HG02884 (cell line): ENCODE results near the gene CFAP65.

Experiments used
- ATAC-seq: cut with Tn5 transposase; IDR thresholded peaks from one replicate; pipeline ENCODE4 v1.9.1; 2021; ENCODE audit warnings: mild to moderate bottlenecking, moderate library complexity; ENCODE audit not compliant: unreplicated experiment

CFAP65 gene

DNA sequence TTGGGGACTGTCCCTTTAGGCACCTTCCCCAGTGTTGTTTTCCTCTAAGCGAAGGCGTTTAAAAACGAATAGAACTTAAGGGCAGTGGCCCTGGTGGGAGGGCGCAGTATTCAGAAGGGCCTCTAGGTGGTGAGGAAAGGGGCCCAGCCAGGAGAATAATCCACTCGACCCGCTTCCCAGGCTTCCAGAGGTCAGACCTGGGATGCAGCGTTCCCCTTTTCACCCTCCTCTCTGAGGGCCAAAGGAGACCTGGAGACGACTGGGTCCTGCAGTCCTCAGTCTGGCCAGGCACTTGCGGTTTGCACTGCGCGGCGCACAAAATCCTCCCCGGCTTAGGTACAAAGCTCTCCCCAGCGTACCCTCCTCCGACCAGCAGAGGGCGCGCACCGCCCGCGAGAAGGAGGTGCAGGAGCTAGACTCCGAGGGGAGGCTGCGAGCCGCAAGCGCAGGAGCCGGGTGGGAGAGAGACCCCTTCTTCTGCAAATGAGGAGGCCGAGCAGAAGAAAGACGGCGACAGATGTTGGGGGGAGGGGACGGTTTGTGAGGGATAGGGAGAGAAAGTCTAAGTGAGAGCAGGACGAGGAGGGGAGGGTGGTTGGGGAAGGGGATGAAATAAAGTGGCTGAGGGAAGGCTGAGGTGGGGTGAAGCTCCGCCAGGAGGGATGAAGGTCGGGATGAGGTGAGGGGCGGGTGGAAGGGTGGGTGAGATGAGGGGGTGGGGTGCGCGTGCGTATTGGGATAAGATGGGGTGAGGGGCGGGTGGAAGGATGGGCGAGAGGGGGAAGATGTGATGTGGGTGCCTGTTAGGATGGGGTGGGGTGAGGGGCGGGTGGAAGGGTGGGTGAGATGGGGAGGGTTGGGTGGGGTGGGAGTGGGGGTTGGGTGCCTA lies 61.2 kb downstream of the CFAP65 start:
- peak; percentile 91 for ATAC-seq

DNA sequence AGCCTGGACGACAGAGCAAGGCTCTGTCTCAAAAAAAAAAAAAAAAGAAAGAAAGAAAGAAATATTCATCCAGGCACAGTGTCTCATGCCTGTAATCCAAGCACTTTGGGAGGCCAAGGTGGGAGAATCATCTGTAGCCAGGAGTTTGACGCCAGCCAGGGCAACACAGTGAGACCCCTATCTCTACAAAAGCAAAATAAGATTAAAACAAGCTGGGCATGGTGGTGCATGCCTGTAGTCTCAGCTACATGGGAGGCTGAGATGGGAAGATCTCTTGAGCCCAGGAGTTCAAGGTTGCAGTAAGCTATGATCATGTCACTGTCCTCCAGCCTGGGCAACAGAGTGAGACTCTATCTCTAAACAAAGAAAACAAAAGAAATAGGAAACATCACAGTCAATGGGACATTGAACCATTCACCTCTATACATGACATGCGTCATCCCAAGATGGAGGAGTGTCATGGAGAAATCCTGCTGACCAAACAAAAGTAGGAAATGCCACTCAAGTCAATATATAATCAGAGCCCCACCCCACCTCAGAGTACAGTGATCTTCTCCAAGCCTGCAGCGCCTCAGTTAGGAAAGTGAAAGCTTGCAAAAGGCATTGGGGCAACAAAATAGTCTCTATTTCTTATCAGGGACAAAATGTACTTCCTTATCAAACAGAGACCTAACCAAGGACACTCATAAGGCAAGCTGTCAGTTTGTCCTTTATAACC lies 66.1 kb downstream of the CFAP65 start:
- ATAC-seq = no peak

DNA sequence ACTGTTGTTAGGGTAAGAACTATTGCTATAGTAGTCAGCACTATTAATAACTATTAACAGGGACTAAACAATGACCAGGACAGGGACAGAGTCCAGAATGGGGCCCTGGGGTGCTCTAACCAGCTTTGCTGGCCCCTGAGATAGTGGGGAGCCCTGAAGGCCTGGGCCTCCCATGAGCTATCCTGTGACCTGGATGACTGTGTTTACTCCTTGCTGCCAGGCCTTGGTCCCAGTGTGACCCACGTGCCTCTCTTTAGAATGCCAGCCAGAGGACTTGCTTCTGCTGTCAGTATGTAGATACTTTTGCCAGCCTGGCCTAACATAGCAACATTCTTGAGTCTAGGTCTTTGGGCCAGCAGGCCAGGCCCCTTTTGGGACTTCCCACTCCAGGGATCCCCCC lies 70.4 kb downstream of the CFAP65 start:
- ATAC-seq = no peak

DNA sequence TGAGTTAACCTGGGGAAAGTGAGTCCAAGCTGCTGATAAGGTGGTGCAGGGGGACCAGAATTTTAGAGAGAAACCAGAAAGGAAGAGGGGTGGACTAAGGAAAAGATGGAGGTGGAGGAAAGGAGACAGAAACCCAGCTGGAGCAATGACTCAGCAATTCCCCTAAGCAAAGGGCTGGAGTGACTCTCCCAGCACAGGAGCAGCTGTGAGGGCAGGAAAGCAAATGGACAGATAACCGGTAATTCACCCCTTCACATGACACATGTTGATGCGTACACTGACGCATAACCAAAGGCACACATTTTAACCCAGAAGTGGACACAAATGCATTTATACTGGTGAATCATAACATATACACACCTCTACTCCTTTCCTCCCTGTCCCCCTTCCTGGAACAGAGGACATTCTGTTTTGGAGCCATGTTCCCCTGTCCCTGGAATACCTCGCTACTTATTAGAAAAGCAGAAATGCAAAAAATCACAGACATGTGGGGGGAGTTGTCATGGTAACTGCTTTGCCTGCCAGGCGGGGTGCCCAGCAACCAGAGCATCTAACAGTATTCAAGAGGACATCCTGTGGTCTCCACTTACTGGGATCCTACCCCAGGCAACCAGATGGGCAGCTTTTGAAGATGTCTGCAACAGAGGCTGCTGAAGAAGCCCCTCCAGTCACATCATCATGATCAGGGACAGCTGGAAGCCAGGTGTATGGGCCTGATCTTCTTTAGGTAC lies 77.1 kb downstream of the CFAP65 start:
- no peak for ATAC-seq

DNA sequence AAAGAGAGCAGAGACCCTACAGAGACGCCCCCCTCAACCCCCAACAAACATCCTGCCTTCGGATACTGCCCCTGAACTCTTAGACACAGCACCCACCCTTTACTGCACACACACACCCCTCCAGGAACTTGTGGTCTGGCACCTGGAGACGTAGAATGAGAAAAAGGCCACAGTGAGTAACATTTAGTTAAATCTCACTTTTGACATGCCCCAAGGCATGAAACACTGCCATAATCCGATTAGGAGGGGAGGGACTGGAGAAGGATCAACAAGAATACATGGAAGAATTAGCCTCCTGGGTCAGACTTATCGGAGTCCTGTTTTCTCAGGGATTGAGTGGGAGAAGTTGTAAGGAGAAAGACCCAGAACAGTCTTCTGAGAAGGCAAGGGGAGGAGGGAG lies 77.7 kb downstream of the CFAP65 start:
- ATAC-seq = no peak

DNA sequence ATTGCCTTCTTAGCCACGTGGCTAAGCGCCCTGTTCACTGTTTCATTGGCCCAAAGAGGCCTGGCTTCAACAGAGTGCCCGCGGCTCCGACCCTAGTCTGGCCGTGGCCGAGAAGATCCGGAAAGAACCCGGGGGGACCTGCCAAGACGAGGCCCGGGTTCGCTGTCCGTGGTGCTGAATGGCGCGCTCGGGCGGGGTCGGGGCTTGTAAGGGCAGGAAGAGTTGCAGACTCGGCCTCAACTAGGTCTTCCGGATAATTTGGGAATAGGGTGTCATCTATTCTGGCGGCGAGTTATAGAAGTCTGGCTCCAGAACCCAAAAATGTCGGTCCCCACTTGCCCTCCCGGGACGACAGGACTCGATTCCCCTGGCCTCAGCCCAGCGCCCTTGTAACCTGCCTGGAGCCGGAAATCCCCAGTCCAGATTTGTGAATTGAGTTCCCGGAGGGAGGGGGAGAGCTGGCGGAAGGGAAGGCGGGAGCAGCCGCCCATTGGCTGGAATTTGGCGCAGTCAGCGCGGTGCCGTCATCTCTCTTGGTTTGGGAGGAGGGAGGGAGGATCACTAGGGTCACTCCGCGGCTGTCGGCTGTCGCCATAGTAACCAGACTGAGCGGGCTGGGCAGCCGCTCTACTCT lies 78.3 kb downstream of the CFAP65 start:
- no peak for ATAC-seq

DNA sequence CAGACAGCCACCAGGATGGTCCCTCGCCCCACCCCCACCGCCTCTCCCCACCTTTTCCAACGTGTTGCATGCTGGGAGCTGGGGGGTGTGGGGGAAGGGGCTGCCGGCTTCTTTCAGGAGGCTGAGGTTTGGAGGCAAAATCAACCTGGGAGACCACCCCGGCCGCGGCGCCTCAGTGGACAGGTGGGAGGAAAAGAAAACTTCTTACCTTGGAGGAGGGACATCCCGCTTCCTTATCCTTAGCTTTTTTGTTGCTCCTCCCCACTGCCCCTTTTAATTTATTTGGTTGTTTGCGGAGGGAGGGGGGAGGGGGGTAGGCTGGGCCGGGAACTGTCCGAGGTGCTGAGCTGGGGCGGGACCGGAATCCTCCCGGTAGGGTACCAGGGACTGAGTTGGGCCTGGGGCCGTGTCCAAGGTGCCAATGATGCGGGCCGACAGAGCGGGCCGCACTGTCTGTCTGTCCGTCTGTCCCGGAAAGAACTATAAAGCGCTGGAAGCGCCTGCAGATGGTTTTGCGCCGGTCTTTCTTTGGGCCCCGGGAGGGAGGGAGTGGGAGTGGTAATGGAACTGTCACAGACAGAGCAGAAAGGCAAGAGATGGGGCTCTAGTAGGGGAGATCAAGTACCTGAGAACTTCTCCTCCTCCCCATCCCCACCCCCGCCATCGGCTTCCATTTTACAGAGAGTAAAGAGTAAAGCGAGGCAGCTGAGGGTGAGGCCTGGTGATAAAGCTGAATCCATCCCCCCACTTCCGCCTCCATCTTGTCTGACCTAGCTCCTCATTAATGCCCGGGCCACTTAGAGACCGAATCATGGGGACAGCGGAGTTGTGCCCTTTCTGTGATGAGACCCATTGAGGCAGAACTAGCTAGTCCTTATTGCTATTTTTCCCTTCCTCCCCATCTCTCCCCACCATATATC lies 79.4 kb downstream of the CFAP65 start:
- no peak for ATAC-seq

DNA sequence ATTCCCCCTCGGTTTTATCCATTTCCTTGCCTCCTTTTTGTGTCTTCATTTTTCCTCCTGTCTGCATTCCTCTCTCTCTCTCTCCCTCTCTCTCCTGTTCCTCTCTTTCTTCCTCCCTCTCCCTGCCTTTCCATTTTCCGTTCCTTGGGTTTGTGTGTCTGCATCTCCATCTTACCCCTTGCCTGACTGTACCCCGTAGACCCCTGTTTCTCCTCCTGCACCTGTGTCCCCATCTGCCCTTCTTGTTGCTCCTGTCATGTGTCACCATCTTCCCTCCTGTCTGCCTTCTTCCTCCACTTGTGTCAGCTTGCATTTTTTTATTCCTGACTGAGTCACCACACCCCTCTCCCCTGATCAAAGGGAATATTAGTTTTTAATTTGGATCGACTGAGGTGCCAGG lies 80.1 kb downstream of the CFAP65 start:
- ATAC-seq = no peak

DNA sequence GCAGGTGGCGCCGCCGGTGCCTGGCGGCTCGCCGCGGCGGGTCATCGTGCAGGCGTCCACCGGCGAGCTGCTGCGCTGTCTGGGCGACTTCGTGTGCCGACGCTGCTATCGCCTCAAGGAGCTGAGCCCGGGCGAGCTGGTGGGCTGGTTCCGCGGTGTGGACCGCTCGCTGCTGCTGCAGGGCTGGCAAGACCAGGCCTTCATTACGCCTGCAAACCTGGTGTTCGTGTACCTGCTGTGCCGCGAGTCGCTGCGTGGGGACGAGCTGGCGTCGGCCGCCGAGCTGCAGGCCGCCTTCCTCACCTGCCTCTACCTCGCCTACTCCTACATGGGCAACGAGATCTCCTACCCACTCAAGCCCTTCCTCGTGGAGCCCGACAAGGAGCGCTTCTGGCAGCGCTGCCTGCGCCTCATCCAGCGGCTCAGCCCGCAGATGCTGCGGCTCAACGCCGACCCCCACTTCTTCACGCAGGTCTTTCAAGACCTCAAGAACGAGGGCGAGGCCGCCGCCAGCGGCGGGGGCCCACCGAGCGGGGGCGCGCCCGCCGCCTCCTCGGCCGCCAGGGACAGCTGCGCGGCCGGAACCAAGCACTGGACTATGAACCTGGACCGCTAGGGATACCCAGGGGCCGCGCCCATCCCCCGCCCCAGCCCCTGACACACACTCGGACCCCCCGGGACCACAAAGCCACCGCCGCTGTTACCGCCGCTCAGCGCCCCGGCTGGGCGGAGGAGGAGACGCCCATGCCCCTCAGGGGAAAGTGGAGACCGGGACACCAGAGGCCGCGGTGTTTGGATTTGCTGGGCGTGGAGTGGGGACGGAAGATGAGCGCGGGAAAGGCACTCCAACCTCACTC lies 80.8 kb downstream of the CFAP65 start:
- ATAC-seq = no peak

DNA sequence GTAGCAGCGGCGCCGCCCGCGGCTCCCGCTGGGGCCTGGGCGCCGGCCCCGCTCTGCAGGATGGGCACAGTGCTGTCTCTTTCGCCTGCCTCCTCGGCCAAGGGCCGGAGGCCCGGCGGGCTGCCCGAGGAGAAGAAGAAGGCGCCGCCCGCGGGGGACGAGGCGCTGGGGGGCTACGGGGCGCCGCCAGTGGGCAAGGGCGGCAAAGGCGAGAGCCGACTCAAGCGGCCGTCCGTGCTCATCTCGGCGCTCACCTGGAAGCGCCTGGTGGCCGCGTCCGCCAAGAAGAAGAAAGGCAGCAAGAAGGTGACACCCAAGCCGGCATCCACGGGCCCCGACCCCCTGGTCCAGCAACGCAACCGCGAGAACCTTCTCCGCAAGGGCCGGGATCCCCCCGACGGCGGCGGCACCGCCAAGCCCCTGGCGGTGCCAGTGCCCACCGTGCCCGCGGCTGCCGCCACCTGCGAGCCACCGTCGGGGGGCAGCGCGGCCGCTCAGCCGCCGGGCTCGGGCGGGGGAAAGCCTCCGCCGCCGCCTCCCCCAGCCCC lies 81.5 kb downstream of the CFAP65 start:
- no peak for ATAC-seq

DNA sequence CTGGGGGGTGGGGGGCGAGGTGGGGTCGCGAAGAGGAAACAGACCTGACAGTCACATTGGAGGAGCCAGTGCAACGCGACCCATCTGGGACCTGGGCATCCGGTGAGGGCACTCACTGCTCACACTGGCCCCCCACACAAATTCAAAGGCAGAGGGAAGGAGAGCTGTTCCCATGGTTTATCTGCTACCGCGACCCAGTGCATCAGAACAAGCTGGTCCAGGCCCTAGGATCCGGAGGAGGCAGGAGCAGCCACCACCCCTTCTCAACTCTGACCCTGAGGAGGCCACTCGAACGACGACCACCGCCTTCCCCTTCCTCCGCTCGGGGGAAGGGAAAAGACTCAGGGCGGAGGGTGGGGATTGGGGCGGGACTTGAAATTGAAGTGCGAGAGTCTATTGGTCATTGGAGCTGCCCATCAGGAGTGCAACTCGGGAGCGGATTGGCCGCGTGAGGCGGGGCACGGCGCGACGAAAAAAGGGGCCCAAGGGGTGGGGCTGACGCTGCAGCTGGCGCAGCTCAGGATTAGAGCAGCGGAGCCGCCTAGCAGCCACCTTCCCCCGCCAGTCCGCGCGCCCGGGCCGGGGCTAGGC lies 82.1 kb downstream of the CFAP65 start, which contains the start of gene CDK5R2:
Gene CDK5R2, plus strand, starts transcription at position 526 of the 591 bp plus-strand sequence. CDS start 155 bp downstream, outside the sequence.
- ATAC-seq = peak; percentile 98

DNA sequence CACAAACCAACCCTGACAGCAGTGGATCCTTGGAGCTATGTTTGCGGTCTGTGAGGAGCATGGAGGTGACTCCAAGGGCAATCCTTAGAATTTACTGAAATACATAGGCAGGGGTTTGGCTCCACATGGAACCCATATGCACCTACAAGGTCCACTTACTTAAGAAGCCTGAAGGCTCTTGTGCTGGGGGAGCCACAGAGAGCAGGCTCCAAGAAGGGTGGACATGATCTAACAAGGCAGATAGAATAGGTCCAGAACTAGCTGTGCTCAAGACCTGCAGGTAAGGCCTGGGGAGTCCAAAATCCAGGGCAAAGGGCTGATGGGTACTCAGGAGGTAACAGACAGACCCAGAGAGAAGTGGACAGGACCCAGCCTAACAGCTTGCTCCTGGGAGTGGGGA lies 83.0 kb downstream of the CFAP65 start:
- no peak for ATAC-seq

DNA sequence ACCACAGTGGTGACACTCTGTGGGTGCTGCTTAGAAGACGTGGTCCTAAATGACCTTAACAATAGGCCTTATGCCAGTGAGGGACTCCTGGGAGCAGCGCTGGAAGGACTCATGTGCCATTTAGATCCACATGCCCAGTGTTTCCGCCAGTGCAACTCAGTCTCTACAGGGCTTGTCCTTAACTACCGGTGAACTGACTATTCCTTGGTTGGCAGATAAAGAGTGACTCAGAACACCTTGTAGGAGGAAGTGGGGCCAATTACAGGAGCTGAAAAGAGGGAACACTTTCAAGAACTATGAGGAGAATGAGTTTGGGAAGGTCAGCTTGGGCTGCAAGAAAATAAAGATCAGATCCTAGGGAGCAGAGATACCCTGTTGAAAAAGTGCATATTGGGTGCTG lies 83.6 kb downstream of the CFAP65 start:
- ATAC-seq = no peak

DNA sequence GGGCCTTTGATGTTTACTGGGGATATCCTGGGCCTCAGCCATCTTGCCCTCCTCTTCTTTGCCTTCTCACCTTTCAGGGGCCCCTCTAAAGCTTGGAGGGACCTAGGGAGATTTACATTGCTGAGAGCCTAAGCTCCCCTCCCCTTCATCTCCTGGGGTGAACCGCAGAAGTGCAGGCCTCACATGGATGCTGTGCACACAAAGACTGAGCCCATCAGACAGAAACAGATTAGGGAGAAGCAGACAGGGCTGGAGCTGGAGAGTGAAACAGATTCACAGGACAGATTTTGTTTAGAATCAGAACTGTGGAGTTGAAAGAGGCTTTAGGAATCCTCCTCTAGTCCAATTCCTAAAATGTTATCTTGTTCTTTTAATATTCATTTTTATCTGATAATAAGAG lies 85.3 kb downstream of the CFAP65 start:
- ATAC-seq = no peak

DNA sequence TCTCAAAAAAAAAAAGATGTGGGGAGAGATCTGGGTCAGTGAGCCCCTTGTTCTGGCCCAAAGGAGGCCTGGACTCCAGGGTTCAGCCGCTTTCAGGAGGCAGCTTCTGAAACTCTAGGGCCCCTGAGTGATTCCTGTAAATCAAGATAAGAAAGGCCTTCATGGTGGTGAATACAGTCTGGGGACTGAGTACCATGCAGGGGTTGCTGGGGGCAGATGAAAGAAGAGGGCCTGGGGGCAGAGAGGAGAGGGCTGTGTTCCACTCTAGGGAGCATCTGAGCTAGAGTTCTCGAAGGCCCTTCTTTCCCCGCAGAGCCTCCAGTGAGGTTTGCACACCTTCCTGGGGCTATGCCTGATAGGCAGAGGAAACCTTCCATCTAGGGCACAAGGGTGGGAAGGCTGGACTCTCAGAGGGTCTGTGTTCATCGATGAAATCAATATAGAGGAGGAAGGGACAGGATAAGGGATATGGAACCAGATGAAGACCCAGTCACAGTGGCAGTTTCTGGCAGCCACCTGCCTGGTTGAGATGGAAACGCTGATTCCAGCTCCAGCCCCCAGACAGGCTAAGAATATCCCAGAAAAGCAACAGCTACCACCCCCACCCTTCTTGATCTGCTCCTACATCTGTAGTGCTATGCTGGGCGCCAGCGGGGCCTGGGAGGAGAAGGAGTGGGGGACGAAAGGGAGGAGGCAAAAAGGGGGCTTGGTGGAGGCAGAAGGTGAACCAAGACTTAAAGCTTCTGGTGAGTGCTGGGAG lies 86.6 kb downstream of the CFAP65 start:
- no peak for ATAC-seq

DNA sequence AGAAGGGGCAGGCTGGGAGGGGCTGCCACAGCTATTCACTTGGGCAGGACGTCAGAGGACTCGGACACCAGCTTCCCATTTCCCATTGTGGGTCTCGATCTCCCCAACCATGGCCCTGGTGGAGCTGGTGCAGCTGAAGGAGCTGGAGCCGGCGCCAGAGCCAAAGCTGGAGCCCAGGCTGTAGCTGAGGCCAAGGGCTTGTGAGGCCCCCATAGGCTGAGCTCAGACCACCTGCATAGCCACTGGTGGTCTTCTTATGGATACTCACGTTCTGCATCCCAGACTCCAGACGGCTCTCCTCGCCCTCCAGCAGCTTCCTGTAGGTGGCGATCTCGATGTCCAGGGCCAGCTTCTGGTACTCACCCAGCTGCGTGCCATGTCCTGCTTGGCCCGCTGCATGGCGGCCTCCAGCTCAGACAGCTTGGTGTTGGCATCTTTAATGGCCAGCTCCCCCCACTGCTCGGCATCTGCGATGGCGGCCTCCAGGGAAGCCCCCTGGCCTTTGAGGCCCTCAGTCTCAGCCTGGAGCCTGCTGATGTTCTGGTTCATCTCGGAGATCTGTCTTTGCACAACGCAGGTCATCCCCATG lies 87.9 kb downstream of the CFAP65 start:
- ATAC-seq = no peak
